Measurements from ENCODE around the gene STAB1. TPM values are rescaled to one million over a fixed set of nuclear protein-coding genes. Genes with fewer than 3 reads are reported as not detected.

The STAB1 gene
- polyA plus RNA-seq, 2 of the 4 experiments (the other 2 are of a cell fraction), result not detected

GRCh38 chr3:52456169-52456799 is 38.9 kb upstream of the STAB1 start:
- WGBS (ENCODE audit: missing lambda C conversion rate), result 63% methylated on average over 13 of the region's 13 CpGs
- ATAC-seq (peak; percentile 10 to 31; a peak in 3 of 6 replicates), DNase-seq (ENCODE audit: low read depth in 1 of 2, low spot score in 1 of 2) (no peak), FAIRE-seq (no peak)
- Histone ChIP-seq H3K27ac (peak overlapping the region; percentile 84 to 99), H3K4me3 (peak overlapping the region; percentile 66), H3K4me2 (peak overlapping the region; percentile 86), H3K4me1 (peaks cover 11% of the 10 kb centered on the region; the same call in 2 of the 3 replicates), H3K9me3 (no peaks in the 10 kb centered on the region)
- ChIA-PET CTCF (interaction anchor here (2.0 to 3.0 kb wide), 2 partner anchors 9 to 15 kb away, joined by 17 to 19 read pairs; no protein-coding TSS in a partner anchor), POLR2A (no interaction called here)
- no peak for TF ChIP-seq RAD21 (conservative IDR thresholded peaks at IDR 0.05 in 1 of 2, IDR thresholded peaks at IDR 0.05 in 1 of 2)
- no peak for TF ChIP-seq RCOR1 (IDR thresholded peaks at IDR 0.05; ENCODE audit: low read depth, low read length)
- no peak for TF ChIP-seq PHF8 (IDR thresholded peaks at IDR 0.05; ENCODE audit: borderline replicate concordance, low read depth)
- no peak for TF ChIP-seq ZSCAN20 (CRISPR knock-in tag; IDR thresholded peaks at IDR 0.05)
- no peak for TF ChIP-seq HEYL (CRISPR knock-in tag; IDR thresholded peaks at IDR 0.05)
- TF ChIP-seq RFX5 (IDR thresholded peaks at IDR 0.05), result no peak
- TF ChIP-seq CTCF (IDR thresholded peaks at IDR 0.05), result no peak
- TF ChIP-seq CHD2 (IDR thresholded peaks at IDR 0.05; ENCODE audit: low read length, partially characterized antibody), result no peak
- TF ChIP-seq ZFP36 (IDR thresholded peaks at IDR 0.05; ENCODE audit: borderline replicate concordance, partially characterized antibody), result no peak
- no peak for TF ChIP-seq RARB (CRISPR knock-in tag; IDR thresholded peaks at IDR 0.05)
- no peak for TF ChIP-seq HDAC2 (IDR thresholded peaks at IDR 0.05)
- no peak for TF ChIP-seq FOXS1 (CRISPR knock-in tag; IDR thresholded peaks at IDR 0.05)
- TF ChIP-seq SMC3 (IDR thresholded peaks at IDR 0.05), result no peak
- no peak for TF ChIP-seq BCL3 (IDR thresholded peaks at IDR 0.05)
- no peak for TF ChIP-seq HOXB5 (CRISPR knock-in tag; IDR thresholded peaks at IDR 0.05)
- TF ChIP-seq, protein P1, sequence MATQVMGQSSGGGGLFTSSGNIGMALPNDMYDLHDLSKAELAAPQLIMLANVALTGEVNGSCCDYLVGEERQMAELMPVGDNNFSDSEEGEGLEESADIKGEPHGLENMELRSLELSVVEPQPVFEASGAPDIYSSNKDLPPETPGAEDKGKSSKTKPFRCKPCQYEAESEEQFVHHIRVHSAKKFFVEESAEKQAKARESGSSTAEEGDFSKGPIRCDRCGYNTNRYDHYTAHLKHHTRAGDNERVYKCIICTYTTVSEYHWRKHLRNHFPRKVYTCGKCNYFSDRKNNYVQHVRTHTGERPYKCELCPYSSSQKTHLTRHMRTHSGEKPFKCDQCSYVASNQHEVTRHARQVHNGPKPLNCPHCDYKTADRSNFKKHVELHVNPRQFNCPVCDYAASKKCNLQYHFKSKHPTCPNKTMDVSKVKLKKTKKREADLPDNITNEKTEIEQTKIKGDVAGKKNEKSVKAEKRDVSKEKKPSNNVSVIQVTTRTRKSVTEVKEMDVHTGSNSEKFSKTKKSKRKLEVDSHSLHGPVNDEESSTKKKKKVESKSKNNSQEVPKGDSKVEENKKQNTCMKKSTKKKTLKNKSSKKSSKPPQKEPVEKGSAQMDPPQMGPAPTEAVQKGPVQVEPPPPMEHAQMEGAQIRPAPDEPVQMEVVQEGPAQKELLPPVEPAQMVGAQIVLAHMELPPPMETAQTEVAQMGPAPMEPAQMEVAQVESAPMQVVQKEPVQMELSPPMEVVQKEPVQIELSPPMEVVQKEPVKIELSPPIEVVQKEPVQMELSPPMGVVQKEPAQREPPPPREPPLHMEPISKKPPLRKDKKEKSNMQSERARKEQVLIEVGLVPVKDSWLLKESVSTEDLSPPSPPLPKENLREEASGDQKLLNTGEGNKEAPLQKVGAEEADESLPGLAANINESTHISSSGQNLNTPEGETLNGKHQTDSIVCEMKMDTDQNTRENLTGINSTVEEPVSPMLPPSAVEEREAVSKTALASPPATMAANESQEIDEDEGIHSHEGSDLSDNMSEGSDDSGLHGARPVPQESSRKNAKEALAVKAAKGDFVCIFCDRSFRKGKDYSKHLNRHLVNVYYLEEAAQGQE (IDR thresholded peaks at IDR 0.05), result no peak
- TF ChIP-seq FOSL2 (IDR thresholded peaks at IDR 0.05), result no peak
- TF ChIP-seq FOSL2 (CRISPR knock-in tag; IDR thresholded peaks at IDR 0.05), result no peak
- no peak for TF ChIP-seq MYC (IDR thresholded peaks at IDR 0.05; ENCODE audit: borderline replicate concordance, low read length)

GRCh38 chr3:52456800-52457183 is 38.3 kb upstream of the STAB1 start:
- POLR2A ChIA-PET, result no interaction called here

More at GRCh38 chr3:52456800-52457183, 38.3 kb upstream of the STAB1 start:
- no peaks in the 10 kb centered on the region for H3K9me3 ChIP-seq
- 96% methylated on average over 4 of the region's 5 CpGs for WGBS (ENCODE audit: missing lambda C conversion rate)
- ATAC-seq (no peak), FAIRE-seq (no peak), DNase-seq (ENCODE audit: low read depth in 1 of 2, low spot score in 1 of 2) (no peak)
- peak overlapping the region; percentile 86 for H3K4me2 ChIP-seq
- H3K4me1 ChIP-seq, result peaks cover 11% of the 10 kb centered on the region; the same call in 2 of the 3 replicates
- CTCF ChIA-PET, result interaction anchor here (2.0 to 3.0 kb wide), 2 partner anchors 9 to 14 kb away, joined by 17 to 19 read pairs; no protein-coding TSS in a partner anchor
- TF ChIP-seq NR3C1 (IDR thresholded peaks at IDR 0.05) (no peak), POLR2AphosphoS2 (conservative IDR thresholded peaks at IDR 0.05; ENCODE audit: low read length) (no peak), ZNF302 (CRISPR knock-in tag; IDR thresholded peaks at IDR 0.05) (no peak), TP53 (CRISPR knock-in tag; IDR thresholded peaks at IDR 0.05) (no peak), RAD21 (conservative IDR thresholded peaks at IDR 0.05 in 1 of 2, IDR thresholded peaks at IDR 0.05 in 1 of 2) (no peak), CEBPB (IDR thresholded peaks at IDR 0.05) (no peak)
- TF ChIP-seq, protein P2, sequence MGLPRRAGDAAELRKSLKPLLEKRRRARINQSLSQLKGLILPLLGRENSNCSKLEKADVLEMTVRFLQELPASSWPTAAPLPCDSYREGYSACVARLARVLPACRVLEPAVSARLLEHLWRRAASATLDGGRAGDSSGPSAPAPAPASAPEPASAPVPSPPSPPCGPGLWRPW (IDR thresholded peaks at IDR 0.05), result no peak
- peak overlapping the region; percentile 66 for H3K4me3 ChIP-seq
- H3K27ac ChIP-seq, result peak overlapping the region in 1 of 2 experiments; percentile 99; a peak in 3 of 6 replicates
